ENCODE measurements around the gene IGHMBP2. TPM values are rescaled to one million over a fixed set of nuclear protein-coding genes. Genes with fewer than 3 reads are reported as not detected.

Gene IGHMBP2
- total and polyA plus RNA-seq, 2 of the 8 experiments (the other 6 are each of a cell fraction or from before 2014, with no cell fraction given): 8.4 to 17.6 TPM

GRCh38 chr11:68923614-68924013 lies 19.9 kb downstream of the IGHMBP2 start:
- Histone ChIP-seq H3K79me2 (ENCODE audit: control insufficient read depth in 1 of 2, insufficient read depth in 2 of 2, low read length in 2 of 2) (no peaks in the 10 kb centered on the region), H2BK12ac (ENCODE audit: low read depth, low read length) (no peak overlapping the region), H3K18ac (ENCODE audit: extremely low read depth, low read length) (no peak overlapping the region), H4K20me1 (replicated peaks in 1 of 2; ENCODE audit: control insufficient read depth in 1 of 2, insufficient read depth in 2 of 2, low read length in 2 of 2) (peaks cover 0 to 3% of the 10 kb centered on the region in 2 experiments), H3K27me3 (replicated peaks in 1 of 4; ENCODE audit: control insufficient read depth in 3 of 4, extremely low read depth in 1 of 4, insufficient read depth in 3 of 4, low read length in 3 of 4) (no peaks in the 10 kb centered on the region), H4K8ac (ENCODE audit: extremely low read depth, insufficient read depth, low read length) (no peak overlapping the region), H2BK5ac (ENCODE audit: low read depth, low read length) (no peak overlapping the region), H2BK120ac (replicated peaks; ENCODE audit: low read depth, low read length) (no peak overlapping the region), H3K9me3 (ENCODE audit: insufficient read depth in 2 of 2, low read depth in 1 of 2, low read length in 1 of 2) (peaks cover 11% of the 10 kb centered on the region in 2 experiments; a peak in 3 of 4 replicates), H3K4me3 (ENCODE audit: extremely low read depth in 1 of 4, insufficient read depth in 2 of 4, low read depth in 3 of 4, low read length in 4 of 4) (no peak overlapping the region), H3K23me2 (ENCODE audit: low read depth, low read length) (no peaks in the 10 kb centered on the region), H3K56ac (replicated peaks; ENCODE audit: insufficient read length, low read depth, low read length) (no peak overlapping the region), H2AFZ (ENCODE audit: low read length) (no peak overlapping the region), H3K4me1 (replicated peaks in 1 of 4; ENCODE audit: control insufficient read depth in 3 of 4, insufficient read depth in 4 of 4, low read length in 3 of 4) (no peaks in the 10 kb centered on the region), H2BK20ac (ENCODE audit: low read length) (no peak overlapping the region), H4K91ac (replicated peaks; ENCODE audit: insufficient read length, low read length) (no peak overlapping the region), H4K5ac (ENCODE audit: insufficient read length, low read depth, low read length) (no peak overlapping the region), H3K23ac (ENCODE audit: insufficient read length) (no peak overlapping the region), H3K36me3 (ENCODE audit: control insufficient read depth in 2 of 4, insufficient read depth in 4 of 4, low read length in 3 of 4) (peaks cover 4 to 24% (median 17%) of the 10 kb centered on the region in 4 experiments; a peak in 7 of 8 replicates), H3K79me1 (ENCODE audit: low read depth, low read length) (no peaks in the 10 kb centered on the region), H2BK15ac (ENCODE audit: low read length) (no peak overlapping the region), H3K14ac (ENCODE audit: insufficient read length) (no peak overlapping the region), H3K4me2 (ENCODE audit: insufficient read depth in 1 of 2, low read depth in 2 of 2, low read length in 2 of 2) (no peak overlapping the region), H2AK5ac (ENCODE audit: low read depth, low read length) (no peak overlapping the region), H3K27ac (ENCODE audit: low read depth, low read length) (no peak overlapping the region), H3K9ac (replicated peaks in 1 of 4; ENCODE audit: extremely low read depth in 1 of 4, low read depth in 3 of 4, low read length in 3 of 4) (no peak overlapping the region), H3K4ac (replicated peaks; ENCODE audit: insufficient read length, low read depth, low read length) (no peak overlapping the region)
- CTCF ChIA-PET (ENCODE audit: partially characterized antibody): no interaction called here
- TF ChIP-seq SAP30 (IDR thresholded peaks at IDR 0.05; ENCODE audit: insufficient read depth, insufficient replicate concordance, low read length): no peak
- no peak for TF ChIP-seq TCF12 (IDR thresholded peaks at IDR 0.05; ENCODE audit: low read depth, low read length)
- TF ChIP-seq RFX5 (IDR thresholded peaks at IDR 0.05; ENCODE audit: borderline replicate concordance, low read depth, low read length): no peak
- no peak for DNase-seq (ENCODE audit: low read depth in 1 of 2, low spot score in 2 of 2)
- POLR2A ChIA-PET (ENCODE audit: partially characterized antibody): no interaction called here
- WGBS, 2 experiments (ENCODE audit: extremely low coverage in 1 of 2, insufficient coverage in 1 of 2, insufficient read length in 1 of 2, insufficient replicate concordance in 2 of 2, low coverage in 1 of 2, low lambda C conversion rate in 2 of 2, missing lambda C conversion rate in 1 of 2): 90% methylated on average over 3 of the region's 3 CpGs; no CpG with 5 or more reads in 1 of the 2 experiments
- no peak for FAIRE-seq

Data from H1 (cell line).